ENCODE measurements around the gene ZNF808. TPM values are rescaled to one million over a fixed set of nuclear protein-coding genes. Genes with fewer than 3 reads are reported as not detected.
"Not testable (repeated sequence)": the region's sequence is repeated elsewhere in the genome, so short reads cannot be mapped to it uniquely, and the experiment has no call there.

Gene ZNF808
- total and polyA plus RNA-seq, 9 of the 15 experiments (the other 6 are each of a cell fraction or from before 2014, with no cell fraction given): 3.1 to 20.1 (median 10.9) TPM

- Histone ChIP-seq H3K9ac (ENCODE audit: insufficient read depth in 1 of 2, low read depth in 2 of 2, low read length in 2 of 2) (no peak overlapping the region), H3K27me3 (ENCODE audit: control insufficient read depth in 2 of 2, insufficient read depth in 2 of 2, low read length in 2 of 2) (no peaks in the 10 kb centered on the region), H3K79me2 (ENCODE audit: control insufficient read depth, insufficient read depth, low read length) (no peaks in the 10 kb centered on the region), H3K27ac (ENCODE audit: extremely low read depth, low read depth, low read length) (no peak overlapping the region), H3K36me3 (ENCODE audit: control insufficient read depth, insufficient read depth, low read length) (peaks cover 40% of the 10 kb centered on the region), H4K20me1 (replicated peaks; ENCODE audit: control insufficient read depth, insufficient read depth, low read length) (no peaks in the 10 kb centered on the region), H2AFZ (ENCODE audit: low read depth, low read length) (no peak overlapping the region), H3K9me1 (ENCODE audit: control insufficient read depth, insufficient read depth, low read length) (no peaks in the 10 kb centered on the region), H3K9me3 (replicated peaks; ENCODE audit: control insufficient read depth, insufficient read depth, low read depth, low read length) (peaks cover 41% of the 10 kb centered on the region), H3K4me1 (replicated peaks in 1 of 2; ENCODE audit: control insufficient read depth in 2 of 2, insufficient read depth in 2 of 2, low read length in 2 of 2) (no peaks in the 10 kb centered on the region), H3K4me3 (no peak overlapping the region), H3K4me2 (ENCODE audit: insufficient read depth, low read length) (no peak overlapping the region)
- ChIA-PET CTCF (ENCODE audit: low intra/inter-chr PET ratio) (no interaction called here), POLR2A (no interaction called here)
- FAIRE-seq: no peak
- intact Hi-C loops (cut with micrococcal nuclease) (no loop called here), in situ Hi-C loops (cut with MboI) (no loop called here)
- 95% methylated on average over 14 of the region's 16 CpGs for WGBS (ENCODE audit: insufficient coverage, low coverage, missing lambda C conversion rate)
- DNase-seq (ENCODE audit: extremely low read depth in 1 of 4, low spot score in 3 of 4): no peak
- no peak for ATAC-seq
- no TSS peak for BruUV-seq (replicated peaks)
- no peak for TF ChIP-seq MAZ (CRISPR knock-in tag; conservative IDR thresholded peaks at IDR 0.05 in 1 of 2, IDR thresholded peaks at IDR 0.05 in 1 of 2)
- no peak for TF ChIP-seq E2F1 (CRISPR knock-in tag; IDR thresholded peaks at IDR 0.05)
- no peak for TF ChIP-seq SRSF9 (IDR thresholded peaks at IDR 0.05; ENCODE audit: borderline replicate concordance, low read depth, low read length)
- TF ChIP-seq HDAC3 (IDR thresholded peaks at IDR 0.05; ENCODE audit: borderline replicate concordance, partially characterized antibody): no peak
- no peak for TF ChIP-seq STAT6 (CRISPR knock-in tag; IDR thresholded peaks at IDR 0.05)
- no peak for TF ChIP-seq SP1 (CRISPR knock-in tag; IDR thresholded peaks at IDR 0.05)
- TF ChIP-seq ATF7 (IDR thresholded peaks at IDR 0.05): no peak
- no peak for TF ChIP-seq FUS (optimal IDR thresholded peaks at IDR 0.05; ENCODE audit: low read depth, low read length)
- no peak for TF ChIP-seq POLR2H (tag; IDR thresholded peaks at IDR 0.05; ENCODE audit: low read depth)
- TF ChIP-seq DNMT1 (IDR thresholded peaks at IDR 0.05): no peak
- no peak for TF ChIP-seq SMAD4 (CRISPR knock-in tag; conservative IDR thresholded peaks at IDR 0.05)
Observed at GRCh38 chr19:52557231-52557995, 29.9 kb downstream of the ZNF808 start.

GRCh38 chr19:52558732-52559445 lies 31.4 kb downstream of the ZNF808 start:
- CTCF ChIA-PET (ENCODE audit: low intra/inter-chr PET ratio); H3K9ac ChIP-seq (ENCODE audit: insufficient read depth in 1 of 2, low read depth in 2 of 2, low read length in 2 of 2); BruUV-seq (replicated peaks); H3K79me2 ChIP-seq (ENCODE audit: control insufficient read depth, insufficient read depth, low read length); H4K20me1 ChIP-seq (replicated peaks; ENCODE audit: control insufficient read depth, insufficient read depth, low read length); H3K4me3 ChIP-seq; FAIRE-seq; H2AFZ ChIP-seq (ENCODE audit: low read depth, low read length); intact Hi-C loops (cut with micrococcal nuclease); ATAC-seq; DNase-seq (ENCODE audit: extremely low read depth in 1 of 4, low spot score in 3 of 4); H3K27ac ChIP-seq (ENCODE audit: extremely low read depth, low read depth, low read length); H3K27me3 ChIP-seq (ENCODE audit: control insufficient read depth in 2 of 2, insufficient read depth in 2 of 2, low read length in 2 of 2); H3K4me2 ChIP-seq (ENCODE audit: insufficient read depth, low read length); in situ Hi-C loops (cut with MboI); H3K9me1 ChIP-seq (ENCODE audit: control insufficient read depth, insufficient read depth, low read length); H3K4me1 ChIP-seq (replicated peaks in 1 of 2; ENCODE audit: control insufficient read depth in 2 of 2, insufficient read depth in 2 of 2, low read length in 2 of 2): not testable (repeated sequence)
- POLR2A ChIA-PET: interaction anchor here (0.9 kb wide), 1 partner anchor 8 kb away, joined by 3 read pairs; no protein-coding TSS in a partner anchor
- peaks cover 32% of the 10 kb centered on the region for H3K9me3 ChIP-seq (replicated peaks; ENCODE audit: control insufficient read depth, insufficient read depth, low read depth, low read length)
- 90% methylated on average over 5 of the region's 5 CpGs for WGBS (ENCODE audit: insufficient coverage, low coverage, missing lambda C conversion rate)
- peaks cover 29% of the 10 kb centered on the region for H3K36me3 ChIP-seq (ENCODE audit: control insufficient read depth, insufficient read depth, low read length)
